ENCODE measurements around the gene DBP. TPM values are rescaled to one million over a fixed set of nuclear protein-coding genes. Genes with fewer than 3 reads are reported as not detected.

The DBP gene
- total and polyA plus RNA-seq, 10 of the 15 experiments (the other 5 are each of a cell fraction or from before 2014, with no cell fraction given), result 2.0 to 10.6 (median 6.9) TPM

- no peak for FAIRE-seq
- Histone ChIP-seq H3K27ac (ENCODE audit: control insufficient read depth, insufficient read depth) (peak within 1 kb of the TSS; percentile 15; the same call in 1 of the 2 replicates), H4K20me1 (ENCODE audit: control insufficient read depth, insufficient read depth) (no peaks in the 10 kb centered on the region), H3K4me3 (peak within 1 kb of the TSS; percentile 91), H3K9me3 (replicated peaks; ENCODE audit: control insufficient read depth, insufficient read depth, low read length) (no peaks in the 10 kb centered on the region), H3K9ac (ENCODE audit: control insufficient read depth, insufficient read depth, low read length) (peak within 1 kb of the TSS; percentile 37; the same call in 1 of the 2 replicates), H3K36me3 (ENCODE audit: control insufficient read depth in 2 of 2, insufficient read depth in 2 of 2, low read length in 1 of 2) (no peaks in the 10 kb centered on the region), H3K27me3 (replicated peaks in 1 of 2; ENCODE audit: control insufficient read depth in 2 of 2, insufficient read depth in 2 of 2, low read length in 1 of 2) (no peaks in the 10 kb centered on the region), H3K4me2 (ENCODE audit: control insufficient read depth, insufficient read depth) (peak within 1 kb of the TSS; percentile 97), H3K4me1 (ENCODE audit: control insufficient read depth, insufficient read depth, low read length) (peaks cover 20% of the 10 kb centered on the region), H3K79me2 (ENCODE audit: control insufficient read depth, insufficient read depth, low read length) (no peaks in the 10 kb centered on the region), H2AFZ (ENCODE audit: control insufficient read depth, low read depth, low read length) (peak within 1 kb of the TSS; percentile 88)
- ChIA-PET CTCF (interaction anchor here (0.6 to 3.6 kb wide), 26 partner anchors 8 to 353 kb away, joined by 3 to 31 read pairs (median 4); partner anchors contain the start of genes GYS1, HSD17B14, RPL18 and RUVBL2), SMC1A (ENCODE audit: uncharacterized antibody, unreplicated experiment) (interaction anchor here (0.7 to 2.4 kb wide), 14 partner anchors 8 to 347 kb away, joined by 3 to 13 read pairs (median 4); partner anchors contain the start of genes DBP, GYS1 and RUVBL2), RAD21 (ENCODE audit: unreplicated experiment) (interaction anchor here (0.6 to 2.1 kb wide), 26 partner anchors 13 to 488 kb away, joined by 3 to 18 read pairs (median 4); partner anchors contain the start of genes GYS1, HSD17B14, RPL18 and RUVBL2), POLR2A (interaction anchor here (0.8 to 2.0 kb wide), 8 partner anchors 12 to 324 kb away, joined by 3 to 15 read pairs (median 4); partner anchors contain the start of genes PPP1R15A, RPL18 and SPHK2)
- under 1% methylated on average over 33 of the region's 33 CpGs for WGBS (ENCODE audit: insufficient coverage, insufficient replicate concordance, low lambda C conversion rate, missing lambda C conversion rate)
- no peak for DNase-seq (ENCODE audit: low read depth, low spot score)
- intact Hi-C loops (cut with micrococcal nuclease; ENCODE audit: unreplicated experiment), result loop anchor here (1.0 to 5.0 kb wide), 3 partner anchors 29 to 191 kb away; partner anchors contain the start of gene HSD17B14
- in situ Hi-C loops (cut with MboI), result loop anchor here (5.0 to 25.0 kb wide), 2 partner anchors 191 to 1241 kb away; partner anchors contain the start of genes AKT1S1, HSD17B14, IL4I1 and TBC1D17
- BruUV-seq (replicated peaks), result no TSS peak
- peak; percentile 93 for ATAC-seq
- TF ChIP-seq CUX1 (IDR thresholded peaks at IDR 0.05; ENCODE audit: insufficient replicate concordance, low read depth, low read length) (no peak), CEBPZ (IDR thresholded peaks at IDR 0.05; ENCODE audit: low read depth, low read length) (no peak), MEF2B (IDR thresholded peaks at IDR 0.05; ENCODE audit: partially characterized antibody, poor library complexity, severe bottlenecking) (peak; percentile 46), SRF (IDR thresholded peaks at IDR 0.05; ENCODE audit: low read depth in 2 of 2, low read length in 2 of 2) (0 out of 4 replicates have a peak, but pooled peaks of 1 of the 2 experiments have one; percentile 48), POLR2A (IDR thresholded peaks at IDR 0.05; ENCODE audit: low read depth, low read length) (peak; percentile 40; the same call in 1 of the 2 replicates), SMAD5 (IDR thresholded peaks at IDR 0.05; ENCODE audit: low read depth) (no peak), POU2F2 (IDR thresholded peaks at IDR 0.05; ENCODE audit: borderline replicate concordance, low read depth, low read length) (0 out of 3 replicates have a peak, but pooled peaks have one; percentile 9), MEF2A (IDR thresholded peaks at IDR 0.05; ENCODE audit: insufficient read depth, low read depth, low read length) (0 out of 2 replicates have a peak, but pooled peaks have one; percentile 48), TCF7 (IDR thresholded peaks at IDR 0.05; ENCODE audit: borderline replicate concordance) (no peak), SMC3 (IDR thresholded peaks at IDR 0.05; ENCODE audit: borderline replicate concordance, low read length) (peak; percentile 49; the same call in 1 of the 2 replicates), BHLHE40 (IDR thresholded peaks at IDR 0.05; ENCODE audit: borderline replicate concordance in 1 of 2, low read depth in 2 of 2, low read length in 1 of 2) (peak in 1 of 2 experiments; percentile 54; a peak in 2 of 4 replicates), TARDBP (IDR thresholded peaks at IDR 0.05; ENCODE audit: borderline replicate concordance) (0 out of 2 replicates have a peak, but pooled peaks have one; percentile 58), RAD21 (IDR thresholded peaks at IDR 0.05; ENCODE audit: insufficient read depth, low read depth, low read length) (peak; percentile 97)
Observed at GRCh38 chr19:48646001-48646721, 9.0 kb upstream of the DBP start, which contains the start of gene CA11. TSS of gene CA11 (minus strand) at chr19:48646187. CDS start at chr19:48645632, 555 bp downstream.
